ENCODE data around the gene RETN. TPM values are rescaled to one million over a fixed set of nuclear protein-coding genes. Genes with fewer than 3 reads are reported as not detected.

The RETN gene
- total RNA-seq, 1 experiment from 2014 or later, result not detected

DNA sequence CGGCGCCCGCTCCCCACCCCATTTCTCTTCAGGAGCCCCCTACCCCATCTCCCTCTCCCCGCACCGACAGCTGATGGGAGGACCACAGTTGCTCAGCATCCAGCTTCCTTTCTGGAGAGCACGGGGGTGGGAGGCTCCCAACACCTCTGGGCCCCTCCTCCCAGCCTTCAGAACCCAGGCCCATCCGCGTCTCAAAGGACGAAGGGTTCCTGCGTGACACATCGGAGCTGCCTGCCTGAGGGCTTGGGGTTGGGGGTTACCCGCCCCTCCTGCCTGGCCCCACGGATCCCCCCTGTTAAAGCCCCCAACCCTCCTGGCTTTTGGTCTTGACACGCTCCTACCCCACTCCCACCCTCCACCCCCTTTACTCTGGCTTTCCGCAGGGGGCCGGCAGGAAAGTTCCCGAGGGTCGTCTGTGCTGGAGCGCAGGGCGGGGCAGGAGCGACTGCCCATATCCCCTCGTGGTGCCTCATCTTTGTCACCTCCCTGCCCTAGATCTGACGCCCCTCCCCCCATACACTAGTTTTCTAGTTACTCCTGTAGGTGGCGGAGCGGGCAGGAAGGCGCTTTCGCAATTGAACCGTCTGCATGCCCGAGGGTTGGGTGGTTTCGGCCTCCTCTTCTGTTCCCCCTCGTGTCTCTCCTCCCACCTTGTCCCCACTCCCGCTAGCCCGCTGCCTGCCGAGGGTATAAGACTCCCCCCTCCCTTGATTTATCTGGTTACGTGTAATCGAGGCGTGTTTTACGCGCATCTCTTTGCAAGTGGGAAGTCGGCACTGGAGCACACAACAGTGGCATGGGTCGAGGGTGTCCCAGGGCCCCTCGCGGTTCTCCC lies 12.7 kb downstream of the RETN start:
- peak; percentile 69 for TF ChIP-seq RAD21 (IDR thresholded peaks at IDR 0.05; ENCODE audit: low read depth)
- TF ChIP-seq YY1 (IDR thresholded peaks at IDR 0.05; ENCODE audit: extremely low read depth, insufficient replicate concordance, low read depth, low read length), result peak; percentile 54
- TF ChIP-seq TCF7L2 (IDR thresholded peaks at IDR 0.05; ENCODE audit: borderline replicate concordance, extremely low read depth, insufficient read depth, insufficient read length), result peak; percentile 17
- TF ChIP-seq, protein P1, sequence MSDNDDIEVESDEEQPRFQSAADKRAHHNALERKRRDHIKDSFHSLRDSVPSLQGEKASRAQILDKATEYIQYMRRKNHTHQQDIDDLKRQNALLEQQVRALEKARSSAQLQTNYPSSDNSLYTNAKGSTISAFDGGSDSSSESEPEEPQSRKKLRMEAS (IDR thresholded peaks at IDR 0.05), result peak; percentile 64
- TF ChIP-seq SRF (IDR thresholded peaks at IDR 0.05; ENCODE audit: low read depth), result no peak
- no peak for TF ChIP-seq EZH2phosphoT487 (IDR thresholded peaks at IDR 0.05; ENCODE audit: borderline replicate concordance)
- no peak; the same call in 1 of the 2 replicates for TF ChIP-seq SP1 (IDR thresholded peaks at IDR 0.05; ENCODE audit: low read depth)
- TF ChIP-seq, protein P2, sequence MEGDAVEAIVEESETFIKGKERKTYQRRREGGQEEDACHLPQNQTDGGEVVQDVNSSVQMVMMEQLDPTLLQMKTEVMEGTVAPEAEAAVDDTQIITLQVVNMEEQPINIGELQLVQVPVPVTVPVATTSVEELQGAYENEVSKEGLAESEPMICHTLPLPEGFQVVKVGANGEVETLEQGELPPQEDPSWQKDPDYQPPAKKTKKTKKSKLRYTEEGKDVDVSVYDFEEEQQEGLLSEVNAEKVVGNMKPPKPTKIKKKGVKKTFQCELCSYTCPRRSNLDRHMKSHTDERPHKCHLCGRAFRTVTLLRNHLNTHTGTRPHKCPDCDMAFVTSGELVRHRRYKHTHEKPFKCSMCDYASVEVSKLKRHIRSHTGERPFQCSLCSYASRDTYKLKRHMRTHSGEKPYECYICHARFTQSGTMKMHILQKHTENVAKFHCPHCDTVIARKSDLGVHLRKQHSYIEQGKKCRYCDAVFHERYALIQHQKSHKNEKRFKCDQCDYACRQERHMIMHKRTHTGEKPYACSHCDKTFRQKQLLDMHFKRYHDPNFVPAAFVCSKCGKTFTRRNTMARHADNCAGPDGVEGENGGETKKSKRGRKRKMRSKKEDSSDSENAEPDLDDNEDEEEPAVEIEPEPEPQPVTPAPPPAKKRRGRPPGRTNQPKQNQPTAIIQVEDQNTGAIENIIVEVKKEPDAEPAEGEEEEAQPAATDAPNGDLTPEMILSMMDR (IDR thresholded peaks at IDR 0.05 in 2 of 3, conservative IDR thresholded peaks at IDR 0.05 in 1 of 3; ENCODE audit: borderline replicate concordance in 1 of 3, insufficient read depth in 1 of 3, low read depth in 2 of 3, low read length in 2 of 3), result peak; percentile 60 to 74 (median 61)
- no peak; the same call in 1 of the 2 replicates for TF ChIP-seq CEBPB (IDR thresholded peaks at IDR 0.05; ENCODE audit: low read depth)
- H3K36me3 ChIP-seq (ENCODE audit: control insufficient read depth in 1 of 2, insufficient read depth in 2 of 2, low read length in 2 of 2), result peaks cover 4 to 9% of the 10 kb centered on the region in 2 experiments; a peak in 3 of 4 replicates
- BruUV-seq (replicated peaks), result no TSS peak
- intact Hi-C loops (cut with micrococcal nuclease), result loop anchor here (10.0 kb wide), 1 partner anchor 327 kb away; no protein-coding TSS in a partner anchor
- peak overlapping the region; percentile 96 for H3K27ac ChIP-seq (ENCODE audit: low read depth, low read length)
- no peak overlapping the region for H2AFZ ChIP-seq (ENCODE audit: low read depth, low read length, poor library complexity, severe bottlenecking)
- ChIA-PET RAD21 (ENCODE audit: low non-redundant PET in 1 of 2, low total read pairs in 2 of 2, uncharacterized antibody in 2 of 2, unreplicated experiment in 2 of 2) (interaction anchor here (0.7 to 1.9 kb wide), 6 partner anchors 113 to 327 kb away, joined by 3 to 19 read pairs (median 6); no protein-coding TSS in a partner anchor), POLR2A (interaction anchor here (0.9 to 1.6 kb wide), 5 partner anchors 30 to 118 kb away, joined by 3 to 10 read pairs (median 3); no protein-coding TSS in a partner anchor), CTCF (interaction anchor here (0.5 to 2.0 kb wide), 30 partner anchors 11 to 582 kb away, joined by 3 to 56 read pairs (median 4); partner anchors contain the start of genes CAMSAP3, PET100, RETN and XAB2)
- peaks cover 3 to 26% of the 10 kb centered on the region in 2 experiments for H3K4me1 ChIP-seq (ENCODE audit: control insufficient read depth in 1 of 2, insufficient read depth in 2 of 2, low read length in 2 of 2)
- H3K27me3 ChIP-seq (ENCODE audit: insufficient read depth, low read length), result no peaks in the 10 kb centered on the region
- H3K9ac ChIP-seq (ENCODE audit: low read length), result peak overlapping the region; percentile 90
- peak; percentile 59 for DNase-seq (ENCODE audit: low read depth, low spot score)
- peak overlapping the region; percentile 95 for H3K4me3 ChIP-seq (replicated peaks in 1 of 2; ENCODE audit: low read depth in 1 of 2, low read length in 2 of 2)
- H4K20me1 ChIP-seq (ENCODE audit: insufficient read depth), result no peaks in the 10 kb centered on the region
- no peaks in the 10 kb centered on the region for H3K9me3 ChIP-seq (ENCODE audit: control insufficient read depth in 1 of 2, insufficient read depth in 1 of 2, low read depth in 1 of 2, low read length in 2 of 2)
- peak; percentile 72 for ATAC-seq
- H3K9me2 ChIP-seq (ENCODE audit: insufficient read depth), result no peaks in the 10 kb centered on the region
- peaks cover 21% of the 10 kb centered on the region; the same call in 1 of the 2 replicates for H3K79me2 ChIP-seq (ENCODE audit: insufficient read depth, low read length)
- H3K4me2 ChIP-seq (ENCODE audit: low read length), result peak overlapping the region; percentile 93
